SK-N-MC (cell line): ENCODE measurements around the gene SMIM41.

Experiments used
- EZH2 ChIP-seq: fragments of 200-600 bp; sonication (generic); IDR thresholded peaks from one replicate; pipeline ENCODE4 v1.6.1; 2017; ENCODE audit warnings: antibody characterized with exemption
- FOXP2 ChIP-seq: optimal IDR thresholded peaks from 2 replicates; pipeline ENCODE3; 2011; ENCODE audit warnings: mild to moderate bottlenecking, moderate library complexity; ENCODE audit not compliant: insufficient read depth; ENCODE audit errors: extremely low read length, control extremely low read depth
- POLR2AphosphoS5 ChIP-seq: IDR thresholded peaks from 2 replicates; pipeline ENCODE4 v1.6.1; 2012; ENCODE audit warnings: mild to moderate bottlenecking, low read depth, low read length, borderline replicate concordance

DNA sequence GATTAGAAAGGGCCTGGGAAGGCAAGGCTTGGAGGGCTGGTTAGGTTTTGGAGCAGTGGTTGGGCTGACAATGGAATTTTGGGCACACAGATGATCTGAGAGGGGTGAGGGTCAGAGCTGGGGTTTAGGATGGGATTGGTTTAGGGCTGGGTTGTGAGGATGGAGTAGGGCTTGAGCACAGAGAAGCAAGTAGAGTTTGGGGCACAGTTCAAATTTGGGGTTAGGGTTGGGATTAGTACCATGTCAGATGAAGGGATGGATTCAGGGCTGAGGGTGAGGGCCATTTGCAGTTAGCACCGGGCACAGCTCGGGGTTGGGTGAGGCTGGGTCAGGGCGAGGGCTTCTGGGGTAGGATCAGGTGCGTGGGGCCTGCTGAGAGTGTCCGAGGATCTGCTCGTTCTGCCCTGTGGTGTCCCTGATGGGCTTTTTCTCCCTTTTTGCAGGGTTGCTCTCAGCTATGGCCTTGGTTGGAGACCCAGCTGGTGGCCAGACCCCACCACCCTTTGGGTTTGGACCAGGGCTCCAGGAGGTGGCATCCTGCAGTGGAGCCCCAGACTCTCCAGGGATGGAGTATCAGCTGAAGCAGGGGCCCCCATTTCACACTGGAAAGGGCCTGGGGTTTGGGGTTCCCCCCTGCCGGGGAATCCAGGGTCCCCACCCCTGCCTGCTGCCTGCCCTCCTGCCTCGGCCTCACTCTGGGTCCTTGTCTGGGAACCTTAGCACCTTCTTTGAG lies 66.8 kb downstream of the SMIM41 start:
- TF ChIP-seq POLR2AphosphoS5: no peak
- no peak for TF ChIP-seq EZH2
- no peak for TF ChIP-seq FOXP2
